Measurements from ENCODE around the gene M1AP. TPM values are rescaled to one million over a fixed set of nuclear protein-coding genes. Genes with fewer than 3 reads are reported as not detected.

M1AP gene
- total and polyA plus RNA-seq, 9 of the 15 experiments (the other 6 are each of a cell fraction or from before 2014, with no cell fraction given) = 0.06 to 0.33 (median 0.11) TPM; not detected in 4

DNA sequence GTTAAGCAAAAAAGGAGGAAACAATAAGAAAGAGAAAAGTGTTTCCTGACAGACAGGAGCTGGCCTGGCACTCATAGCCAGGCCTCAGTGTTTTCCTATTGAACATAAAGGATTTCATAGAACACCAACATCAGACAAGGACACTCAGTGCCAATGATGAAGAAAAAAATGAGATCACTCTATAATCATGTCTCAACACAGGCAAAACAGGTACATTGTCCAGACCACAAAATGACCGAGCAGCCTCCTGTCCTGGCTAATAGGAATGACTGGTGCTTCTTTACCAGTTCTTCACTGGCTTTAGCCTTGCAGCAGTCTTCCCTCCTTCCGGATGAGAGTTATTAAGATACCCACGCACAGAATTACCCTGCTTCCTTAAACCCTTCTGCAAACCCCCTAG lies 41.5 kb upstream of the M1AP start:
- no peak for TF ChIP-seq ZKSCAN1 (IDR thresholded peaks at IDR 0.05; ENCODE audit: low read depth, low read length)
- TF ChIP-seq WHSC1 (IDR thresholded peaks at IDR 0.05; ENCODE audit: low read length) = no peak
- no peak for TF ChIP-seq RAD21 (CRISPR knock-in tag; conservative IDR thresholded peaks at IDR 0.05 in 1 of 2, IDR thresholded peaks at IDR 0.05 in 1 of 2)
- TF ChIP-seq XRCC4 (IDR thresholded peaks at IDR 0.05; ENCODE audit: extremely low read depth, insufficient read depth, insufficient read length) = no peak
- no peak for TF ChIP-seq JUND (IDR thresholded peaks at IDR 0.05; ENCODE audit: borderline replicate concordance, low read depth, low read length)
- TF ChIP-seq JUND (tag; IDR thresholded peaks at IDR 0.05; ENCODE audit: borderline replicate concordance, low read depth, low read length) = no peak
- no peak for TF ChIP-seq HDGF (IDR thresholded peaks at IDR 0.05)
- TF ChIP-seq ZNF146 (CRISPR knock-in tag; IDR thresholded peaks at IDR 0.05; ENCODE audit: unreplicated experiment) = no peak
- no peak for TF ChIP-seq ZNF589 (CRISPR knock-in tag; IDR thresholded peaks at IDR 0.05; ENCODE audit: low read depth)
- TF ChIP-seq ZBTB7A (IDR thresholded peaks at IDR 0.05; ENCODE audit: borderline replicate concordance, control insufficient read depth, low read depth, low read length) = no peak
- TF ChIP-seq TAF15 (IDR thresholded peaks at IDR 0.05; ENCODE audit: low read depth, low read length) = no peak
- TF ChIP-seq DPF2 (IDR thresholded peaks at IDR 0.05) = no peak
- TF ChIP-seq ZNF134 (CRISPR knock-in tag; conservative IDR thresholded peaks at IDR 0.05) = no peak
- TF ChIP-seq ZNF79 (CRISPR knock-in tag; IDR thresholded peaks at IDR 0.05; ENCODE audit: low read depth) = no peak
- H3K4me3 ChIP-seq = no peak overlapping the region
- H3K9me3 ChIP-seq (replicated peaks; ENCODE audit: control insufficient read depth, insufficient read depth, low read depth, low read length) = no peaks in the 10 kb centered on the region
- H3K27ac ChIP-seq (ENCODE audit: extremely low read depth, low read depth, low read length) = no peak overlapping the region
- no peaks in the 10 kb centered on the region for H3K9me1 ChIP-seq (ENCODE audit: control insufficient read depth, insufficient read depth, low read length)
- H2AFZ ChIP-seq (ENCODE audit: low read depth, low read length) = no peak overlapping the region
- peaks cover 0 to 15% of the 10 kb centered on the region in 2 experiments; a peak in 4 of 5 replicates for H3K27me3 ChIP-seq (ENCODE audit: control insufficient read depth in 2 of 2, insufficient read depth in 2 of 2, low read length in 2 of 2)
- H3K36me3 ChIP-seq (ENCODE audit: control insufficient read depth, insufficient read depth, low read length) = no peaks in the 10 kb centered on the region
- H3K4me2 ChIP-seq (ENCODE audit: insufficient read depth, low read length) = no peak overlapping the region
- H3K79me2 ChIP-seq (ENCODE audit: control insufficient read depth, insufficient read depth, low read length) = no peaks in the 10 kb centered on the region
- ChIA-PET CTCF (ENCODE audit: low intra/inter-chr PET ratio) (interaction anchor here (1.8 kb wide), 1 partner anchor 187 kb away, joined by 19 read pairs; no protein-coding TSS in a partner anchor), POLR2A (no interaction called here)
- no peak for ATAC-seq
- H4K20me1 ChIP-seq (replicated peaks; ENCODE audit: control insufficient read depth, insufficient read depth, low read length) = no peaks in the 10 kb centered on the region
- WGBS (ENCODE audit: insufficient coverage, low coverage, missing lambda C conversion rate) = 0% methylated on average over 3 of the region's 3 CpGs
- BruUV-seq (replicated peaks) = no TSS peak
- H3K9ac ChIP-seq (ENCODE audit: insufficient read depth in 1 of 2, low read depth in 2 of 2, low read length in 2 of 2) = no peak overlapping the region
- in situ Hi-C loops (cut with MboI) = loop anchor here (10.0 kb wide), 1 partner anchor 345 kb away; no protein-coding TSS in a partner anchor
- no peak for DNase-seq (ENCODE audit: extremely low read depth in 1 of 4, low spot score in 3 of 4)
- no peaks in the 10 kb centered on the region; a peak in 1 of 5 replicates for H3K4me1 ChIP-seq (replicated peaks in 1 of 2; ENCODE audit: control insufficient read depth in 2 of 2, insufficient read depth in 2 of 2, low read length in 2 of 2)
- intact Hi-C loops (cut with micrococcal nuclease) = loop anchor here (1.0 to 10.0 kb wide), 4 partner anchors 25 to 938 kb away; no protein-coding TSS in a partner anchor
- FAIRE-seq = no peak
